Kidney glomerular epithelial cell (primary cell): ENCODE data around the gene ADGRL3.
"Not testable (repeated sequence)": the region's sequence is repeated elsewhere in the genome, so short reads cannot be mapped to it uniquely, and the experiment has no call there.

Experiments used
- DNase-seq: peaks from one replicate; lab custom pipeline; 2025; lab: John Stamatoyannopoulos, UW

The ADGRL3 gene

GRCh38 chr4:61817071-61817470 is 616.9 kb downstream of the ADGRL3 start:
- no peak for DNase-seq

DNA sequence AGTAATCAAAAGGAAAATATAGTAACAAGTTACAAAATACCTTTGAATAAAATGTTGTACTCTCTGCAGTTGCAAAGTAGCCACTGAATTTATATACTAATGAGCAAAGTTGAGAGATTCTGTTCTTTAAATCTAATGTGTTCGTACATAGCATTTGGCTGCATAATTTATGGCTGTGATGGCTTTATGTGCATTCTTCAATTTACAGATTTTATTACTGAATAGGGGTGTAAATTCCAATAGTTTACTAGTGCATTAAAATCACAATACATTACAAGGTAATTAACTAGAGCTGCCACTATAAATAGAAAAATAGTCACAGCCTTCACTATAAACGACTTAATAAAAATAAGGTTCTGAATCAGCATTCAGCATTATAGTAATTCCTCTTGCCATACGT is 620.0 kb downstream of the ADGRL3 start:
- no peak for DNase-seq

- DNase-seq: no peak
Measured at GRCh38 chr4:61824454-61824853, 624.3 kb downstream of the ADGRL3 start.

GRCh38 chr4:61827907-61828391 is 627.8 kb downstream of the ADGRL3 start:
- no peak for DNase-seq

- DNase-seq: no peak
Measured at GRCh38 chr4:61828960-61829359, 628.8 kb downstream of the ADGRL3 start.

GRCh38 chr4:61831987-61832386 is 631.9 kb downstream of the ADGRL3 start:
- DNase-seq: no peak

DNA sequence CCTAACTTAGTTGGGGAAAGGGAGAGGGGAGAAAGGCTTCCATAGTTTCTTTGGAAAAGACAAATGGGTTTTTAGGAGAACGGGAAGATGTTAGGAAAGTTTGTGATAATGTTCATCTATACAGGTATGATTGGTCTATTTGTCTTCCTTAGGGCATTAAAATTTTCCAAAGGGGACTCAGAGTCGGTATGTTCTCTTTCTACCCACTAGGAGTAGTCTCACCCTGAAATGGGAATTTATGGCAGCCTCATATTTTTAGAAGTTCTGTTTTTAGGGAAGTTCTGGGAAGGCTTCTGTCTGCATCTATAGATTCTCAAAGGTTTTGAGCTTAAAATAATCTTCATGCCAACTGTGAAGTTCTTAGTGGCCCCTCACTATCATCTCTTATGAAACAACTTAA is 637.3 kb downstream of the ADGRL3 start:
- no peak for DNase-seq

DNA sequence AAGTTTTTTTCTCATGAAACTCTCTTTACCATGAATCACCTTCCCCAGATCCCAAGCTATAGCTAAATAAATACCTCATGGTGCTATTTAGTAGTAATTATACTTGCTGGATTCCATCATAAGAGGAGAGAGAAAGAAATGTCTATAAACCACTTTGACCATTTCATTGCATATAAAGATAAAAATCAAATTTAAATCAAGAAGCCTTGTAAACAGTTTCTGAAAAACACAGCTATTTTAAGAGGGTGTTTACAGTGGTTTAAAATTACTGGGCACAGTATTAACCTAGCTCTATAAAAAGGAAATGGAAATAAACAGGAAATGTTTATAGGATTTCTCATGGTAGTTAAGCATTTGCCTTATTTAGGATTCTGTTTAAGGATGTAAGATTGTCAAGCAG is 637.9 kb downstream of the ADGRL3 start:
- DNase-seq: no peak

DNA sequence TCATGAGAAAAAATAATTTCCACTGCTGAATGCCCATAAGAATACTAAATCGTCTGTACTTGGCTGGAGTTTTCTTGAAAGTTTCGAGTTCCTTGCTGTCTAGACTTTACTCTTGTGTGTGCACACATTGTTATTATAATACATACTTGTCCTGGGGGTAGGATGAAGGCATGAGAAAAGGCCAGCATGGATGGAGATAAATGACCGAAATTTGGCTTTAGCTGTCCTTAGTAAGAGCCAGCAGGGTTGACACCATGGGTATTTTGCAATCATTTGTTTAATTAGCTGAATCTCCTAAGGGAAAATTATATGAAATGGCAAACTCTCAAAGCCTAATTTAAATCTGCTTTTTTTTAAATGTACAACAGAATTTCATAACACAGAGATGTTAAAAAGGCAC is 641.6 kb downstream of the ADGRL3 start:
- no peak for DNase-seq

DNA sequence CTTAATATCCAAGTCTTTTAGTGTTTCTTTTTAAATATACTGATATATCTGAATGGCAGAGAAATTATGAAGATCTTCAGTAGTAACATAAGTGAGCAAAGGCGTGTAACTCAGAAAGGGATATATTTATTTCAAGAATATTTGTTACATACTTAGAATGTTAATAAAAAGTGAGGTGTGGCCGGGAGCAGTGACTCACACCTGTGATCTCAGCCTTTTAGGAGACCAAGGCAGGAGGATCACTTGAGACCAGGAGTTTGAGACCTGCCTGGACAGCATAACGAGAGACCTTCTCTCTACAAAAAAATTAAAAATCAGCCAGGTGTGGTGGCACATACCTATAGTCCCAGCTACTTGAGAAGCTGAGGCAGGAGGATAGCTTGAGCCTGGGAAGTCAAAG is 651.0 kb downstream of the ADGRL3 start:
- no peak for DNase-seq

- DNase-seq: not testable (repeated sequence)
Measured at GRCh38 chr4:61852105-61852504, 652.0 kb downstream of the ADGRL3 start.

GRCh38 chr4:61853041-61853440 is 652.9 kb downstream of the ADGRL3 start:
- DNase-seq: no peak

- DNase-seq: no peak
Measured at GRCh38 chr4:61860376-61860775, 660.2 kb downstream of the ADGRL3 start.

DNA sequence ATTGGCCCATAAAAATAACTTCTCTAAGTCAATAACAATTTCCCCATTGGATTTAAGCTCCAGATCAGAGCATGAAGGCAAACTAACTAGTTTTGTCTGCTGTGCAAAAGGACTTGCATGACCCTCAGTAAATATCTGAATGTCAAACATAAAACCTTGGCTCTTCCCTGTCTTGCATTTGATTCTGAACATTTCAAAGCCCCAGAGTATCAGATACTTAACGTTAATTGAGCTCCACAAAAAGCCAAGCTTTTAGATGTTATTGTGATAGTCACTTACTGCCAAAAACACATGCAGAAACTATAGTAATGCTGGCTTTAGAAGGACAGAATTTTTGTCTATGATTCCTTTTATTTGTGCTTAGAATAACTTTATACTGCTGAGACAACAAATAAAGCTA is 664.2 kb downstream of the ADGRL3 start:
- no peak for DNase-seq

- no peak for DNase-seq
Measured at GRCh38 chr4:61866378-61867030, 666.4 kb downstream of the ADGRL3 start.

DNA sequence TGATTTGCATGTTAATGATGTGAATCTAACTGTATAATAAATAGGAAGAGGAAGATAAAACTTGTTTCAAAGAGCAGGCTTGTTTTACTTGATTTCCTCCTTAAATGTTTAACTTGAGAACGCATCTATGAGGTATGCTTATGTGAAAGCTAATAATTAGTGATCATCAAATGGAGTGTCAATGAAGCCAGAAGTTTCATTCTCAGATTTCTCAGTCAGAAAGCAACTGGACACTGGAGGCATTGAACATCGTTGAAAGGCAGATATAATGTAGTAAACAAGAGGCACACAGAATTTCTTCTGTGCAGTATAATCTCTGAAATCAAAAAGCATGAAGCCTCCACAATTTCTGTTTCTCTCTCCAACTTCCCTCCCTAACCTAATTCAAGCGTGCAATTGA is 672.9 kb downstream of the ADGRL3 start:
- DNase-seq: no peak

DNA sequence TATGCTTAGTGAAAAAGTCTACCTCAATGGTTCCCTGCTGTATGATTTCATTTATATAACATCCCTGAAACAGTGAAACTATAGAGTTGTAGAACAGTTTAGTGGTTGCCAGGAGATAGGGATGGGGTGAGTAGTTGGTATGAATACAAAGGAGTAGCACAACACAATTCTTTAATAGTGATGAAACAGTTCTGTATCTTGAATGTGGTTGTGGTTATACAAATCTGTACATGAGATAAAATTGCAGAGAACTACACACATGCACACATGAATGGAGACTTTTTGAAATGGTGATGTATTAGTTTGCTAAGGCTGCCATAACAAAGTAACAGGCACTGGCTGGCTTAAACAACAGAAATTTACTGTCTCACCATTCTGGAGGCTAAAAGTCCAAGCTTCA is 677.1 kb downstream of the ADGRL3 start:
- DNase-seq: no peak

GRCh38 chr4:61877893-61878292 is 677.8 kb downstream of the ADGRL3 start:
- no peak for DNase-seq

DNA sequence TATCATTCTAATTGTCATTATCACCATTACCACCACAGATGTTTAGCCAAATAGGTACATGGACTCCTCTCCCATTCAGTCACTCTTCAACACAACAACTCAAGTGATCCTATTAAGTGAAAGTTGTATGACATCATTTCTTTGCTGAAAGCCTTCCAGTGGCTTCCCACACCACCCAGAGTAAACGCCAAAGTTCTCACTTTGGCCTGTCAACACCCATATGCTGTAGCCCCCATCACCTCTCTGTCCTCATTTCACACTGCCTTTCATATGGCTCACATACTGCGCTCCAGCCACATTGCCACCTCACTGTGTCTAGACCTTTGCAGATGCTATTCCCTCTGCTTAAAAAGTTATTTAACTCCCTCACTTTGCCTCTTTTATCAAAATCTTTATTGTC is 682.3 kb downstream of the ADGRL3 start:
- DNase-seq: no peak

DNA sequence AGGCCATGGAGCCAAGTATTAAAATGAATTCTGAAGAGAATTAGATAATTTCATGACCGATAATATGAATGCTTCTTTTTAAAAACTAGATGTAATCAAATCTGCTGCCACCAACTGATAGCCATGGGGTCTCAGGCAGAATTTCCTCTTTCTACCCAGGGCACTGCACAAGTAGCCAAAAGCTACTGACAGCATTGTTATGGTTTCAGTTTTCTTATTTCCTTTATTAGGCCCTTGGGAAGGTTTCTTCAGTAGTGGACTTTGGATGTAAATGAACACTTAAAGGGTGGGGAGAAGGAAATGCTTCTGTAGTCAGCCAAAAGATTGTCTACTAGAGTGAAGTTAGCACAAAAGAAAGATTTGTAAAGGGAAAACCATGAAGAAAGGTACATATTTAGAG is 686.0 kb downstream of the ADGRL3 start:
- no peak for DNase-seq

- DNase-seq: no peak
Measured at GRCh38 chr4:61889117-61889516, 689.0 kb downstream of the ADGRL3 start.

DNA sequence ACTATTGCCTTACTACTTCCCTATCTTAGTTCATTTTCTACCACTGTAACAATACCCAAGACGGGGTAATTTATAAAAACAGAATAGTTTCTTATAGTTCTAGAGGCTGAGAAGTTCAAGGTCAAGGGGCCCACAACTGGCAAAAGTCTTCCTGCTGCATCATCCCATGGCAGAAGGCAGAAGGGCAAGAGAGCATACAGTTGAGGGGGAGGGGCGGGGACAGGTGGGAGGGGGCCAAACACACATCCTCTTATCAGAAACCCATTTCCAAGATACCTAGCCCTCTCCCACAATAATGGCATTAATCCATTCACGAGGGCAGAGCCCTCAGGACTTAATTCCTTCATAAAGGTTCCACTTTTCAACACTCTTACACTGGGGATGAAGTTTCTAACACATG is 690.2 kb downstream of the ADGRL3 start:
- no peak for DNase-seq

GRCh38 chr4:61891953-61892352 is 691.8 kb downstream of the ADGRL3 start:
- no peak for DNase-seq

DNA sequence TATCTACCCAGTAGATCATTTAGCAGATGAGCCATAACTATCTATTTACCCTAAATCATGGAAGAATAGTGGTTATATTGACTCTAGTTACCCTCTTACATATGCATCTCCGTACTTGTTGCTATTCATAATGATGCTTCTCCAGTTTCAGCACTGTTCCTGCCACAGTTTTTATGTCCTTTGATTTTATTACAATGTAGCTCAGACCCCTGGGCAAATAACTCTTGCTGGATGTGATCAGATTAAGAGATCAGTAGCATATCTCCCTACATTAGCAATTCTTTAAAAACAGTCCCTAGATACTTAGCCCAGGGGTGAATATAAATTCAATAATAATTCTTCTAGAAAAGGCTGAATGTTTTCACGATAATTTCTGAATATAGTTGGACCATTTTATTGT is 696.5 kb downstream of the ADGRL3 start:
- no peak for DNase-seq

DNA sequence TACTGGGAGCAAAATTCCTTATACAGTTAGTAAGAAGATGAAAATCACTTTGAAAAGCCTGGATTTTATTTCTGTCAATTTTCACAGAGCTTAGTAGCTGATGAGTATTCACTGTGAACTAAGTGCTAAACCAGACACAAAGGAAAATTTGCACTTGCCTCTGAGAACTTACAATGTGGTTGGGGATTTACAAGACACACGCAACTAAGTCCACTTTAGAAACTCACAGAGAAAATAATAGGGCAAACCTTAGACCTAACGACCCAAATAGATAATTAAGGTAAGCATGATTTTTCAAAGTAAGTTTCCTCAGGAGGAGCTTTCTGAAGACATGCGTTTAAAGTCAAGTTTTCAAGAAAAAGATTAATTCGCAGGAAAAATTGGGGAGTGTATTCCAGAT is 708.9 kb downstream of the ADGRL3 start:
- DNase-seq: no peak
